HG03460 (cell line): ENCODE results near the gene PRSS48.
"Not testable (repeated sequence)": the region's sequence is repeated elsewhere in the genome, so short reads cannot be mapped to it uniquely, and the experiment has no call there.

Experiments used
- ATAC-seq: cut with Tn5 transposase; IDR thresholded peaks from one replicate; pipeline ENCODE4 v1.9.1; 2021; ENCODE audit not compliant: unreplicated experiment

The PRSS48 gene, protein sequence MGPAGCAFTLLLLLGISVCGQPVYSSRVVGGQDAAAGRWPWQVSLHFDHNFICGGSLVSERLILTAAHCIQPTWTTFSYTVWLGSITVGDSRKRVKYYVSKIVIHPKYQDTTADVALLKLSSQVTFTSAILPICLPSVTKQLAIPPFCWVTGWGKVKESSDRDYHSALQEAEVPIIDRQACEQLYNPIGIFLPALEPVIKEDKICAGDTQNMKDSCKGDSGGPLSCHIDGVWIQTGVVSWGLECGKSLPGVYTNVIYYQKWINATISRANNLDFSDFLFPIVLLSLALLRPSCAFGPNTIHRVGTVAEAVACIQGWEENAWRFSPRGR

DNA sequence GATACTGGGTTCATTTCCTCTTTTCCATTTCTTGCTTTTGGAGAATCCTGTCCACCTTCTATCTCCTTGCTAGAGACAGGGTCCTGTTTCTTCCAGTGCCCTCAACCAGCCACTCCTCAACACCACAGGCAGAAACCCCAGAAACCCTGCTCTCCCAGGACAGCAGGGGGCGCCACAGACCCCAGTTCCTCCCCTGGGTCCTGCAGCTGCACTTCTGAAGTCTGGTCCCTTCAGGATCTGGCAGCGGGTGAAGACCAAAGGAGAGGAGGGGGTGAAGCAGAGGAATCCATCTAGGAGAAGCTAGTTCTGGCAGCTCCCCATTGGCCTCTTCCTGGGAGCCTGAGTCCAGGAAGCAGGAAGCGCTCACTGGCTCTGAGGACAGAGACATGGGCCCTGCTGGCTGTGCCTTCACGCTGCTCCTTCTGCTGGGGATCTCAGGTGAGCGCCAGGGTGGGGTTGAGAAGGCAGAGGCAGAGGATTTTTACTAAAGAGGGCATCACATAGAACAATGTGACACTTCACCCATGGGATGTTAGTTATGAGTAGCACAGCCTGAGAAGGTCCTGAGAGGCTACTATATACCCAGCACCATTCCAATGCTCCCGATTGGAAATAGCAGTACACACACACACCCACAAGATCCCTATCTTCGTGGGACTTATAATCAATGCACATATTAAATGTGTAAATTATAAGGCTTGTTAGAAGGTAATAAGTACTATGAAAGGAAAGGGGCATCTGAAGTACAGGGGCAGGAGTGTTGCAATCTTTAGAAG lies at the start of gene PRSS48:
PRSS48 (plus strand) TSS at position 375 of the 776 bp plus-strand sequence; CDS start at position 387, 12 bp downstream.
- ATAC-seq = no peak

DNA sequence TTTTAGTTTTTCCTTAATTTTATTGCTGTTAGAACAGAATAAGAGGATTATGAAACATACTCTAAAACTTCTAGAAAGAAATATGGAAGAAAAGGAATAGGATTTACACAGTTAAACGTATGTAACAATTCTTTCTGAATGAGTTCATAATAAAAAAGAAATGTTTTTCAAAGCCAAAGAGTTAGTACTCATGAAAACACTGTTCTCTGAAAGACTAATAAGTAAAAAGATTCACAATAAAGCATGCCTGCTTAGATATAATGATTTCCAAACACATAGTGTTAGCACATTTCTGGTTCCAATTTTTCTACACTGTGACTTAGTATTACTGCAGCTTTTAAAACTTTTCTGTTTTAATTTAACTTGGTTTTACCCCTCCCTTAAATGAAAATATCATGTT lies 49.8 kb upstream of the PRSS48 start:
- ATAC-seq = no peak

GRCh38 chr4:151227731-151228130 lies 49.2 kb upstream of the PRSS48 start:
- no peak for ATAC-seq

DNA sequence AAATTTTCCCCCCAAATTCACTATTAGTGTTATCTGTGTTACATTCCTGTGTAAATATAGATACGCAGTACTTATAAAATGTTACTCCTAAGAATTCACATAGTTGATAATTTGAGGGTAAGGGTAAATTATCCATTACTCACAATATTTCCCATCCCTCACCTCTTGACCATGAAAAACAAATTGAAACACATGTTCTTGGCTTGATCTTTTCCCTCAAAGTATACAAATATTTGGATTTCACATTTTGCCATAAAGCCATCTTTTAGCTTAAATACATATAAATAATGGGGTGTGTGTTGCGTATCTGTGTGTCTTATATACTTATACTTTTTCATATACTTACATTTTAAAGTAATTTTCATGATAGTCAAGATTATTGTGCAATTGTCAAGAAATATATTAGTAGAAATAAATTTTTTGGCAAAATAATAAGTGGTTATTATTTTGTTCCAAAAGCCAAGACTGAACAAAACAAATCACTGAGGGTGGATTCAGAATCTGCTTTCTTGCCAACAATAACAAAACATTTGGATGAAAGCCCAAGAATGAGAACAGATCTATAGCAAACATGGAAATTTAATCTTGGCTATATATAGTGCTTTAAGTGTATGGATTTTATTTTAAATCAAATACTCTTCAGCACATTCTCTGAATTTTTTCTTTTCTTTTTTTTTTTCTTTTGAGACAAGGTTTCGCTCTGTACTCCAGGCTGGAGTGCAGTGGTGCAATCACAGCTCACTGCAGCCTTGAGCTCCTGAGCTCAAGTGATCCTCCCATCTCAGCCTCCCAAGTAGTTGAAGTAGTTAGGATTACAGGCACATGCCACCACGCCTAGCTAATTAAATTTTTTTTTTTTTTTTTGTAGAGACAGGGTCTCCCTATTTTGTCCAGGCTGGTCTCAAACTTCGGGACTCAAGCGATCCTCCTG lies 48.5 kb upstream of the PRSS48 start:
- no peak for ATAC-seq

DNA sequence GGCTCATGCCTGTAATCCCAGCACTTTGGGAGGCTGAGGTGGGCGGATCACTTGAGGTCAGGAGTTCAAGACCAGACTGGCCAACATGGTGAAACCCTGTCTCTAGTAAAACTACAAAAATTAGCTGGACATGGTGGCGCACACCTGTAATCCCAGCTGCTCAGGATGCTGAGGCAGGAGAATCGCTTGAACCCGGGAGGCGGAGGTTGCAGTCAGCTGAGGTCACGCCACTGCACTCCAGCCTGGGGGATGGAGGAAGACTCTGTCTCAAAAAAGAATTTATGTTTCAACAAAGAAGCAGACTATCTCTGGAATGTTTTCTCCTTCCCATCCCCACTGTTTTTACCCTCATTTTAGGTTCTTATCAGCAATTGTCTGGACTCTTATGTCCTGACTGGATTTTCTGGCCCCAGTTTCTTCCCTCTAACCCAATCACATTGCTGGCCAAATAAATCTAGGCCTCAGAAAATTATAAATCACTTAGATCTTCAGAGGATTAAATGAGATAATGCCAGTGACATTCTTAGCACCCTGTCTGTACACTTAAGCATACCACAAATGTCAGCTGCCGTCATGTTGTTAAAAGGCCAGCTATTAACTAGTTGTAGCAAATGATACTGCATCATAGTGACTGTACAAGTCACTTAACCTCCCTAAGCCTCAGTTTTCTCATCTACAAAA lies 44.9 kb upstream of the PRSS48 start:
- ATAC-seq = no peak

DNA sequence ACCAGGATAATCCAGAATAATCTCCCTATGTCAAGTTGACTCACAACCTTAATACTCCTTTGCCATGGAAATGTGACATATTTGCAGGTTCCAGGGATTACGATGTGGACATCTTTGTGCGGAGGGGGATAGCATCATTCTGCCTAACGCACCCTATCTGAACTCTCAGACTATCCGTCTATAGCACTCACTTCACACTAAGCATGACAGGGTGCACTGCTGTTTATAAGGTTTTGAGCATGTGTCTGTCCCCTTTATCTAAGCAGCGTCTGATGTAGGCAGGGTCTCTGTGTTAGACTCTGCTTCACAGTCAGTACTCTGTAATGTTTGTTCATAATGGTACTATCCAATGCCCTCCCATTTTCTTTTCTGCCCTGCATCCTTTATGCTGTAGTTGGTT lies 43.4 kb upstream of the PRSS48 start:
- ATAC-seq = no peak

DNA sequence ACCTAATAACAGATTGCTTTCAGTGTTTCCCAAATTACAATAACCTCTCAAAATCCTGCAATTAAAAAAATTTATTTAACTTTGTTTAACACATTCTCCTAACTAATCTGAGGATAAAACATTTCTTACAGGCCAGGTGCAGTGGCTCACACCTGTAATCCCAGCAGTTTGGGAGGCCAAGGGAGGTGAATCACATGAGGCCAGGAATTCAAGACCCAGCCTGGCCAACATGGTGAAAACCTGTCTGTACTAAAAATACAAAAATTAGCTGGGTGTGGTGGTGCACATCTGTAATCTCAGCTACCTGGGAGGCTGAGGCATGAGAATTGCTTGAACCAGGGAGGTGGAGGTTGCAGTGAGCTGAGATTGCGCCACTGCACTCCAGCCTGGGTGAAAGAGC lies 41.6 kb upstream of the PRSS48 start:
- not testable (repeated sequence) for ATAC-seq

DNA sequence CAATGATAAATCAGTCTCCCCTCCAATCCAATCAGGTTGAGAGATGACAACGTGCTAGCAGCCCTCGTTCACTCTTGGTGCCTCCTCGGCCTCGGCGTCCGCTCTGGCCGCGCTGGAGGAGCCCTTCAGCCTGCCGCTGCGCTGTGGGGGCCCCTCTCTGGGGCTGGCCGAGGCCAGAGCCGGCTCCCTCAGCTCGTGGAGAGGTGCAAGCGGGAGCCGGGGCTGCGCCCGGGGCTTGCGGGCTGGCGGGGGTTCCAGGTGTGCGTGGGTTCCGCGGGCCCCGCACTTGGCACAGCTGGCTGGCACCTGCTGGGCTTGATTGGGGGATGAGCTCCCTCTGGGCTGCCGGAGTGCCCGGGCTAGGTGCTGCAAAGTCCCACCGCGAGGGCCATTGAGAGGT lies 40.9 kb upstream of the PRSS48 start:
- ATAC-seq = no peak

GRCh38 chr4:151238477-151238876 lies 38.5 kb upstream of the PRSS48 start:
- ATAC-seq = no peak

- ATAC-seq = no peak
Observed at GRCh38 chr4:151239608-151240007, 37.4 kb upstream of the PRSS48 start.

DNA sequence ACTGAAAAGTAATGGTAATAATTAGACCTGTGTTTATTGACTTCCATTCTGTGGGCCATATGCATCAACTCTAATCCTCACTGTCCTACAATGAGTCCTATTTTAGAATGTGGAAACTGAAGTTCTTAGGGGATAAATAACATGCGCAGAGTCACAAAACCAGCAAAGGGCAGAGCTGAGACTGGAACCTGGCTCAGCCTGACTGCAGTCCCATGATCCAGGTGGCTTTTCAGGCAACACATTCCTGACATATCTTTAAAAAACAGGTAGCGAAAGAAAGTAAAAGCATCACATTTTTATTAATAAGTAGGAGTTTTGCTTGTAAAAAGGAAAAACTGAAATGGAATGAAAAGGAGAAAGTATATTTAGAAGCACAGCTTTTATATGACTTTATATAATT lies 34.7 kb upstream of the PRSS48 start:
- ATAC-seq = no peak

GRCh38 chr4:151246742-151247141 lies 30.2 kb upstream of the PRSS48 start:
- no peak for ATAC-seq

- ATAC-seq = no peak
Observed at GRCh38 chr4:151247395-151247794, 29.6 kb upstream of the PRSS48 start.

- ATAC-seq = no peak
Observed at GRCh38 chr4:151248519-151248918, 28.4 kb upstream of the PRSS48 start.

DNA sequence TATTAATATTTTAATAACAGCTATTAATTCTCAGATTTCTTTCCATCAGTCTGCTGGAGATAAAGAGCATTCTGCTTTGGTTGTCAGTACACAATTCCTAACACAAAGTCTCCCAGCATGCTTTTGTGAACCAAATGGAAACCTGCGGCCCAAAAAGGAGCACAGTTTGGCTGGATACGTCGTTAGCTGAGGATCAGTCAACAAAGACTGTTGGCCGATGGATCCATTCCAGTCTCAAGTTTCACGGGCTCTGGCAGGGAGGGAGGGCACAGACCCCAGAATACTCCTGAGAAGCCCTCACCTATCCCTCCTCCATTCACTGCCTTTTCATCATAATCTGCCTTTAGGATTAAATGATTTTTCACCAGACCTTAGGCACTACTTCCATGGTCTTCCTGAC lies 26.3 kb upstream of the PRSS48 start:
- ATAC-seq = no peak

- ATAC-seq = no peak
Observed at GRCh38 chr4:151251603-151252304, 25.2 kb upstream of the PRSS48 start.

GRCh38 chr4:151255226-151255625 lies 21.7 kb upstream of the PRSS48 start:
- ATAC-seq = not testable (repeated sequence)

- not testable (repeated sequence) for ATAC-seq
Observed at GRCh38 chr4:151255680-151256079, 21.3 kb upstream of the PRSS48 start.

GRCh38 chr4:151256134-151256533 lies 20.8 kb upstream of the PRSS48 start:
- ATAC-seq = no peak

- ATAC-seq = no peak
Observed at GRCh38 chr4:151257704-151258103, 19.3 kb upstream of the PRSS48 start.
